ENCODE data around the gene SYNPO.

SYNPO gene

GRCh38 chr5:150611026-150611425 lies 29.4 kb upstream of the SYNPO start:
- H3K4me1 ChIP-seq (ENCODE audit: control insufficient read depth, low read length): no peaks in the 10 kb centered on the region
- H3K4me2 ChIP-seq (ENCODE audit: low read length): no peak overlapping the region
- no peaks in the 10 kb centered on the region for H3K9me3 ChIP-seq (ENCODE audit: control insufficient read depth, insufficient read depth, low read length)
- no peaks in the 10 kb centered on the region for H4K20me1 ChIP-seq (ENCODE audit: control insufficient read depth, insufficient read depth, low read depth, low read length)
- no peaks in the 10 kb centered on the region for H3K79me2 ChIP-seq (ENCODE audit: control insufficient read depth, low read length)
- TF ChIP-seq CTCF (IDR thresholded peaks at IDR 0.05; ENCODE audit: low read depth, low read length, poor library complexity, severe bottlenecking) (no peak), EZH2phosphoT487 (IDR thresholded peaks at IDR 0.05; ENCODE audit: borderline replicate concordance, low read length) (no peak)
- peaks cover 3% of the 10 kb centered on the region; the same call in 1 of the 2 replicates for H3K27me3 ChIP-seq (ENCODE audit: control insufficient read depth, low read length)
- no peaks in the 10 kb centered on the region for H3K9me2 ChIP-seq (replicated peaks; ENCODE audit: control insufficient read depth, low read length)
- H3K4me3 ChIP-seq (ENCODE audit: low read length): no peak overlapping the region
- no peak overlapping the region for H3K27ac ChIP-seq (ENCODE audit: low read depth, low read length)
- no peaks in the 10 kb centered on the region for H3F3A ChIP-seq (ENCODE audit: control insufficient read depth, insufficient read depth)
- no peaks in the 10 kb centered on the region for H3K36me3 ChIP-seq (ENCODE audit: control insufficient read depth, low read length)

- Histone ChIP-seq H3K79me2 (ENCODE audit: control insufficient read depth, low read length) (no peaks in the 10 kb centered on the region), H4K20me1 (ENCODE audit: control insufficient read depth, insufficient read depth, low read depth, low read length) (no peaks in the 10 kb centered on the region), H3K4me3 (ENCODE audit: low read length) (no peak overlapping the region), H3K9me3 (ENCODE audit: control insufficient read depth, insufficient read depth, low read length) (no peaks in the 10 kb centered on the region), H3K9me2 (replicated peaks; ENCODE audit: control insufficient read depth, low read length) (no peaks in the 10 kb centered on the region), H3K36me3 (ENCODE audit: control insufficient read depth, low read length) (no peaks in the 10 kb centered on the region), H3K27me3 (ENCODE audit: control insufficient read depth, low read length) (peaks cover 3% of the 10 kb centered on the region; the same call in 1 of the 2 replicates), H3F3A (ENCODE audit: control insufficient read depth, insufficient read depth) (no peaks in the 10 kb centered on the region), H3K27ac (ENCODE audit: low read depth, low read length) (no peak overlapping the region), H3K4me2 (ENCODE audit: low read length) (no peak overlapping the region), H3K4me1 (ENCODE audit: control insufficient read depth, low read length) (no peaks in the 10 kb centered on the region)
- no peak for TF ChIP-seq CTCF (IDR thresholded peaks at IDR 0.05; ENCODE audit: low read depth, low read length, poor library complexity, severe bottlenecking)
- TF ChIP-seq EZH2phosphoT487 (IDR thresholded peaks at IDR 0.05; ENCODE audit: borderline replicate concordance, low read length): no peak
These were observed 28.1 kb upstream of the SYNPO start for GRCh38 chr5:150612405-150612804.

DNA sequence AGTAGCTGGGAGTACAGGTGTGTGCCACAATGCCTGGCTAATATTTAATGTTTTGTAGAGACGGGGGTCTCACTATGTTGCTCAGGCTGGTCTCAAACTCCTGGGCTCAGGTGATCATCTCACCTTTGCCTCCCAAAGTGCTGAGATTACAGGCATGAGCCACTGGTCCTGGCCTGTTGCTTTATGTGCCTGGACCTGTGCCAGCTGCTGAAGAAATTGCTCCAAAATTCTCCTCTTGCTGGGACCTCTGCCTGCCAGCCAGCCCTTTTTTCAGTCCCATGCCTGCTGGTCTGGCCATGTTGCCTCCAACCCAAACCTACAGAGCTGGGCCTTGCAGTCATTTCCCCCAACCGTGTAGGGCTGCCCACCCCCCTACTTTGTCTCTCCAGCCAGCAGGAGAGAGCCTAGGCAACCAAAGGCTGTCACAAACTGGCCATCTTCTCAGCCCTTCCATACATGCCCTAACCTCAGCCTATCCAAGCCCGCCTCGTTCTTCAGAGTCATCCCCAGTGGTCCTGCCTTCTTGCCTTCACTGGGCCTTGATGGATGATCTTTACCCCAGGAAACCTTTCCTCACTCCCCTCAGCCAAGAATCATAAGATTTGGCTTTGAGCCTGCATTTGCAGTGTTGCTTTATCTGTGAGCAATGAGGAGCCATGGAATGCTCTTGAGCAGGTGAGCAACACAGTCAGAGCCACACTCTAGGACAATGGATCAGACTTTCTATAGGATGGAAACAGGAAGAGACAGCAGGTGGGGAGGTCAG lies 27.4 kb upstream of the SYNPO start:
- H3K9me2 ChIP-seq (replicated peaks; ENCODE audit: control insufficient read depth, low read length): no peaks in the 10 kb centered on the region
- H3F3A ChIP-seq (ENCODE audit: control insufficient read depth, insufficient read depth): no peaks in the 10 kb centered on the region
- no peaks in the 10 kb centered on the region for H3K9me3 ChIP-seq (ENCODE audit: control insufficient read depth, insufficient read depth, low read length)
- H3K4me3 ChIP-seq (ENCODE audit: low read length): no peak overlapping the region
- no peak overlapping the region for H3K27ac ChIP-seq (ENCODE audit: low read depth, low read length)
- H3K79me2 ChIP-seq (ENCODE audit: control insufficient read depth, low read length): no peaks in the 10 kb centered on the region
- H4K20me1 ChIP-seq (ENCODE audit: control insufficient read depth, insufficient read depth, low read depth, low read length): no peaks in the 10 kb centered on the region
- peaks cover 3% of the 10 kb centered on the region; the same call in 1 of the 2 replicates for H3K27me3 ChIP-seq (ENCODE audit: control insufficient read depth, low read length)
- no peaks in the 10 kb centered on the region for H3K4me1 ChIP-seq (ENCODE audit: control insufficient read depth, low read length)
- H3K4me2 ChIP-seq (ENCODE audit: low read length): no peak overlapping the region
- no peak for TF ChIP-seq CTCF (IDR thresholded peaks at IDR 0.05; ENCODE audit: low read depth, low read length, poor library complexity, severe bottlenecking)
- no peak for TF ChIP-seq EZH2phosphoT487 (IDR thresholded peaks at IDR 0.05; ENCODE audit: borderline replicate concordance, low read length)
- no peaks in the 10 kb centered on the region for H3K36me3 ChIP-seq (ENCODE audit: control insufficient read depth, low read length)

Measured in DOHH2 (cell line).